ENCODE results near the gene HDAC4.

- TF ChIP-seq CTCF (IDR thresholded peaks at IDR 0.05) (no peak), POLR2A (IDR thresholded peaks at IDR 0.05) (no peak), POLR2AphosphoS5 (IDR thresholded peaks at IDR 0.05) (no peak), EP300 (IDR thresholded peaks at IDR 0.05) (no peak)
Observed at GRCh38 chr2:239037559-239037910, 363.3 kb downstream of the HDAC4 start.
